ENCODE results near the gene DYRK3.

DNA sequence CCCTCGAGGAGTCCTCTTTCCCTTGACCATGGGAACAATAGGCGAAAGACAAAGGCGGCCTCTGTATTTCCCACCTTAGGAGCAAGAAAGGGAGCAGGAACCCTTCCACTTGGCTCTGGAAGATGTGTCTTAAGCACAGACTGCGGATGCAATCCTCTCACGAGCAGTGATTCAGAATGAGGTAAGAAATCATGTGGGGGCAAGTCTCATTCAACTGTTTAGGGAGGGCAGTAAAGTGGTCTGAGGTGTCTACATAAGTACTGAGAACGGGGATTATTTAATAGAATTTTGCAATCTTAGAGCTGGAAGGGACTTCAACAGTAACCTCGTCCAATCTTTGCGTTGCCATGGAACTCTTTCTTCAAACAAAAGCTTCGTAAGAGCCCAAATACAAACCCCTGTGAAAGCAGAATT, 1.6 kb upstream of the DYRK3 start:
- TF ChIP-seq SIN3A (IDR thresholded peaks at IDR 0.05; ENCODE audit: low read depth) (no peak), POLR2AphosphoS5 (IDR thresholded peaks at IDR 0.05; ENCODE audit: low read depth, low read length) (no peak), ATF3 (IDR thresholded peaks at IDR 0.05) (no peak), REST (IDR thresholded peaks at IDR 0.05; ENCODE audit: low read depth) (no peak), POLR2A (IDR thresholded peaks at IDR 0.05; ENCODE audit: borderline replicate concordance, extremely low read depth, insufficient read depth, insufficient read length) (no peak), EZH2 (IDR thresholded peaks at IDR 0.05) (no peak), EGR1 (IDR thresholded peaks at IDR 0.05; ENCODE audit: low read depth) (no peak), RAD21 (IDR thresholded peaks at IDR 0.05; ENCODE audit: low read depth) (no peak), YY1 (IDR thresholded peaks at IDR 0.05; ENCODE audit: extremely low read depth, insufficient replicate concordance, low read depth, low read length) (no peak)
- TF ChIP-seq, protein P1, sequence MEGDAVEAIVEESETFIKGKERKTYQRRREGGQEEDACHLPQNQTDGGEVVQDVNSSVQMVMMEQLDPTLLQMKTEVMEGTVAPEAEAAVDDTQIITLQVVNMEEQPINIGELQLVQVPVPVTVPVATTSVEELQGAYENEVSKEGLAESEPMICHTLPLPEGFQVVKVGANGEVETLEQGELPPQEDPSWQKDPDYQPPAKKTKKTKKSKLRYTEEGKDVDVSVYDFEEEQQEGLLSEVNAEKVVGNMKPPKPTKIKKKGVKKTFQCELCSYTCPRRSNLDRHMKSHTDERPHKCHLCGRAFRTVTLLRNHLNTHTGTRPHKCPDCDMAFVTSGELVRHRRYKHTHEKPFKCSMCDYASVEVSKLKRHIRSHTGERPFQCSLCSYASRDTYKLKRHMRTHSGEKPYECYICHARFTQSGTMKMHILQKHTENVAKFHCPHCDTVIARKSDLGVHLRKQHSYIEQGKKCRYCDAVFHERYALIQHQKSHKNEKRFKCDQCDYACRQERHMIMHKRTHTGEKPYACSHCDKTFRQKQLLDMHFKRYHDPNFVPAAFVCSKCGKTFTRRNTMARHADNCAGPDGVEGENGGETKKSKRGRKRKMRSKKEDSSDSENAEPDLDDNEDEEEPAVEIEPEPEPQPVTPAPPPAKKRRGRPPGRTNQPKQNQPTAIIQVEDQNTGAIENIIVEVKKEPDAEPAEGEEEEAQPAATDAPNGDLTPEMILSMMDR (IDR thresholded peaks at IDR 0.05 in 2 of 3, conservative IDR thresholded peaks at IDR 0.05 in 1 of 3; ENCODE audit: borderline replicate concordance in 1 of 3, insufficient read depth in 1 of 3, low read depth in 2 of 3, low read length in 2 of 3), result no peak

Data from HCT116 (cell line).